Mucosa of descending colon (tissue), 3 donors: ENCODE results near the gene SNX18. TPM values are rescaled to one million over a fixed set of nuclear protein-coding genes. Genes with fewer than 3 reads are reported as not detected.

Source experiments
- ATAC-seq: fragments of 200-7000 bp; cut with Tn5 transposase; one replicate; pipeline ENCODE4 v1.9.1; 2020; ENCODE audit warnings: mild to moderate bottlenecking, moderate library complexity
- DNase-seq, 3 donors: peaks; one replicate each; pipeline ENCODE4 v3.0.0-alpha.2; 2020
- H3K36me3 ChIP-seq: fragments of 200-600 bp; one replicate; pipeline ENCODE4 v1.8.0; 2021; ENCODE audit warnings: low read depth, mild to moderate bottlenecking
- H3K4me1 ChIP-seq: fragments of 200-600 bp; one replicate; pipeline ENCODE4 v1.8.0; 2021; ENCODE audit warnings: low read depth, mild to moderate bottlenecking
- H3K4me3 ChIP-seq: fragments of 200-600 bp; one replicate; pipeline ENCODE4 v1.8.0; 2021; ENCODE audit warnings: mild to moderate bottlenecking
- H3K9me3 ChIP-seq: fragments of 200-600 bp; one replicate; pipeline ENCODE4 v1.8.0; 2021; ENCODE audit warnings: mild to moderate bottlenecking
- CTCF ChIP-seq: fragments of 200-600 bp; IDR thresholded peaks from one replicate; pipeline ENCODE4 v1.8.0; 2022; ENCODE audit warnings: antibody characterized with exemption, mild to moderate bottlenecking
- intact Hi-C, 2 donors: fragments of 100-400 bp; cut with DNase I in 1 of 2; cut with micrococcal nuclease in 1 of 2; formaldehyde crosslinking; loops; one replicate each; pipeline versions ENCODE4 v1.11.0 to v1.11.1; 2022; cut with DNase I, micrococcal nuclease
- total RNA-seq, 3 donors: library from RNA; stranded (reverse); fragmentation: NEBNext Ultra II Directional in 2 of 3; extraction: Animal tissue kit (Norgen Biotek cat#: 25700) in 2 of 3; gene quantifications; one replicate each; pipeline versions ENCODE4 v1.2.1 to v1.2.4, GENCODE V29; 2021 to 2023
- donor health status: DM: no; HTN: no; CAD: no; lungs with moderate emphysema.
- donor health status: DM: no; HTN: no; CAD: no.
- donor health status: DM: no; HTN: yes; CAD: no.

SNX18 gene
- total RNA-seq, 3 donors from 2014 or later: 8.7 to 28.9 (median 13.7) TPM

- intact Hi-C loops: no loop called here
- Histone ChIP-seq H3K4me1 (no peaks in the 10 kb centered on the region), H3K4me3 (no peak overlapping the region), H3K9me3 (no peaks in the 10 kb centered on the region), H3K36me3 (no peaks in the 10 kb centered on the region)
- ATAC-seq (no peak), DNase-seq (no peak)
- TF ChIP-seq CTCF: no peak
These were observed 60.0 kb downstream of the SNX18 start for GRCh38 chr5:54577528-54577927.

- no peak for DNase-seq
- ATAC-seq: no peak
- intact Hi-C loops: no loop called here
- Histone ChIP-seq H3K4me3 (no peak overlapping the region), H3K9me3 (no peaks in the 10 kb centered on the region), H3K36me3 (no peaks in the 10 kb centered on the region), H3K4me1 (no peaks in the 10 kb centered on the region)
- TF ChIP-seq CTCF: no peak
These were observed 60.5 kb downstream of the SNX18 start for GRCh38 chr5:54577937-54578653.

DNA sequence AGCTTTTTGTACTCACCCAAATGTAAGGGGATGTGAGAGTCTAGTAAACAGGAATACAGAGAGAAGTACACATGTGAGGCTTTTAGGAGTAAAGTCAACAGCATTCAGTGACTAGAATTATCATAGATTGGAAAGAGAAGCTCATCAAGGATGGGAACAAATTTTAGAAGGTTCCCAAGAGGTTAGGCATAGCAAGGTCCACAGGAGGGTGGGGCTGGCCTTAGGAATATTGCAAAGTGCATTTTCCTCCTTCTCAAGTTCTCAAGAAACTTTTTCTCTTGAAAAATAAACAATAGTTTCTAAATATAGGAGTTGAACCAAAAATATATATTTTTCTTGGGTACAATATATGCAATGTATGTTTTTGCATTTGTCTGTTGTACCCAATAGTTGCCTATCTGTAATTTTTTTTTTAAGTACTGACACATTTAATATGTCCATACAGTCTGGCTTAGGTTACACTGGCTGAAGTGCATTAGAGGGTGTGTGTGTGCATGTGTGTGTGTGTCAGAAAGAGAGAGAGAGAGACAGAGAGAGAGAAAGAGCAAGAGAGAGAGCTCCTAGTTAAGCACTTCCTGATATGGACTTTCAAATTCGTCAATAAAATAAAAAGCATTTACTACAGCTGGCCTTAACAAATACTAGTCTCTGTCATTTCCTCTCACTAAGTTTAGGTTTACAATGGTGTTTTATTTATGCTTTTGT, 62.2 kb downstream of the SNX18 start:
- Histone ChIP-seq H3K4me1 (no peaks in the 10 kb centered on the region), H3K4me3 (no peak overlapping the region), H3K9me3 (no peaks in the 10 kb centered on the region), H3K36me3 (no peaks in the 10 kb centered on the region)
- DNase-seq (no peak), ATAC-seq (no peak)
- intact Hi-C loops: no loop called here
- no peak for TF ChIP-seq CTCF

- intact Hi-C loops: no loop called here
- peaks cover 5% of the 10 kb centered on the region for H3K9me3 ChIP-seq
- peak; percentile 25 for ATAC-seq
- no peak overlapping the region for H3K4me3 ChIP-seq
- H3K4me1 ChIP-seq: no peaks in the 10 kb centered on the region
- TF ChIP-seq CTCF: no peak
- DNase-seq: no peak
- no peaks in the 10 kb centered on the region for H3K36me3 ChIP-seq
These were observed 63.6 kb downstream of the SNX18 start for GRCh38 chr5:54580997-54581811.

DNA sequence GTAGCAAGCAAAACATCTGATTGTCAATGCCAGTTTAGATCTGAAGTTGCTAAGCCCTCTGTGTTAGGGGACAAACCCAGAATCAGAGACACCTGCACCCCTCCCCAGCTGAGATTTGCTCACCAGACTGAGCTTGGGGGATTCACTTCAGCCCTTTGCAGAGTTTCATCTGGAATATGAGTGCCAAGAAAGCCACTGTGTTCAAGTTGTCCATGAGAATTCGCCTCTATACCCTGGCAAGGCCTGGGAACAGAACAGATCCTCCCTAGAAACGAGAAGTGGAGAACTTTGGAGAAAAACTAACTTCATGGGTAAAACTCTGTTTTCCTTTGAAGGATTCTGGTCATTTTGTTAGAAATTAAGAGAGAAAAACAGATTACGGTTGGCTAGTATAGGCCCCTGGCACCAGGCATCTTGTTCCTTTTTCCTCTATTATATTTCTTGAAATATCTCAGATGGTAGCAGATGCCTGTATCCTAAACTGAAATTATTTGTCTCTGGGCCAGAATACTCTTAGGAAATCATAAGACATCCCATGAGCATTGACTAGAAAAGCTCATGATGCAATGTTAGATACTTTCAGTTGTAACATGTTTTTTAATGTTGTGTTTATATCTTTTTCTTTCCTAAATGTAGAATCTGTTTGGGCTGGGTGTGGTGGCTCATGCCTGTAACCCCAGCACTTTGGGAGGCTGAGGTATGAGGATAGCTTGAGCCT, 64.4 kb downstream of the SNX18 start:
- DNase-seq (no peak), ATAC-seq (no peak)
- TF ChIP-seq CTCF: no peak
- intact Hi-C loops: no loop called here
- no peaks in the 10 kb centered on the region for H3K36me3 ChIP-seq
- no peak overlapping the region for H3K4me3 ChIP-seq
- H3K9me3 ChIP-seq: peaks cover 10% of the 10 kb centered on the region
- no peaks in the 10 kb centered on the region for H3K4me1 ChIP-seq
